IMR-90 (cell line): ENCODE data around the gene STMN3.

Experiments used
- CEBPB ChIP-seq: IDR thresholded peaks from 2 replicates; pipeline ENCODE4 v1.6.1; 2012; ENCODE audit warnings: low read depth, low read length, improper control_type of control experiment
- CHD1 ChIP-seq: IDR thresholded peaks from 2 replicates; pipeline ENCODE4 v1.6.1; 2012; ENCODE audit warnings: low read depth, low read length, improper control_type of control experiment
- POLR2A ChIP-seq: IDR thresholded peaks from 2 replicates; pipeline ENCODE4 v1.6.1; 2012; ENCODE audit warnings: mild to moderate bottlenecking, low read depth, low read length
- TF ChIP-seq, protein P1 (sequence below): conservative IDR thresholded peaks from 2 replicates; pipeline ENCODE4 v1.5.1; 2012; ENCODE audit warnings: mild to moderate bottlenecking, low read depth, low read length, improper control_type of control experiment

DNA sequence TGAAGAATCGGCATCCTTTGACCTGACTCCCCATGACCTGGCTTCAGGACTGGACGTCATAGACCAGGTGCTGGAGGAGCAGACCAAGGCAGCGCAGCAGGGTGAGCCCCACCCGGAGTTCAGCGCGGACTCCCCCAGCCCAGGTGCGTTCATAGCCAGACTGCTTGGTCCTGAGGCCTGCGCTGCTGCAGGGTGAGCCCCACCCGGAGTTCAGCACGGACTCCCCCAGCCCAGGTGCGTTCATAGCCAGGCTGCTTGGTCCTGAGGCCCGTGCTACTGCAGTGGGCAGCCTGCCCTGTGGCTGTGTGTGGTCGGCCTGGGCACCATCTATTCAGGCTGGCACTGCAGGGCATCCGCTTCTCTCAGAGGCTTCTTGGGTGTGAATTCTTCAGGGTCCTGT lies 20.7 kb upstream of the STMN3 start:
- TF ChIP-seq CEBPB (no peak), POLR2A (no peak), CHD1 (no peak)
- TF ChIP-seq, protein P1, sequence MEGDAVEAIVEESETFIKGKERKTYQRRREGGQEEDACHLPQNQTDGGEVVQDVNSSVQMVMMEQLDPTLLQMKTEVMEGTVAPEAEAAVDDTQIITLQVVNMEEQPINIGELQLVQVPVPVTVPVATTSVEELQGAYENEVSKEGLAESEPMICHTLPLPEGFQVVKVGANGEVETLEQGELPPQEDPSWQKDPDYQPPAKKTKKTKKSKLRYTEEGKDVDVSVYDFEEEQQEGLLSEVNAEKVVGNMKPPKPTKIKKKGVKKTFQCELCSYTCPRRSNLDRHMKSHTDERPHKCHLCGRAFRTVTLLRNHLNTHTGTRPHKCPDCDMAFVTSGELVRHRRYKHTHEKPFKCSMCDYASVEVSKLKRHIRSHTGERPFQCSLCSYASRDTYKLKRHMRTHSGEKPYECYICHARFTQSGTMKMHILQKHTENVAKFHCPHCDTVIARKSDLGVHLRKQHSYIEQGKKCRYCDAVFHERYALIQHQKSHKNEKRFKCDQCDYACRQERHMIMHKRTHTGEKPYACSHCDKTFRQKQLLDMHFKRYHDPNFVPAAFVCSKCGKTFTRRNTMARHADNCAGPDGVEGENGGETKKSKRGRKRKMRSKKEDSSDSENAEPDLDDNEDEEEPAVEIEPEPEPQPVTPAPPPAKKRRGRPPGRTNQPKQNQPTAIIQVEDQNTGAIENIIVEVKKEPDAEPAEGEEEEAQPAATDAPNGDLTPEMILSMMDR: no peak
